A549 (cell line): ENCODE results near the gene EML4.

ENCODE experiments used
- HMGXB4 ChIP-seq: fragments of 250-450 bp; sonication (Bioruptor Pico); IDR thresholded peaks from 2 replicates; pipeline ENCODE4 v1.5.0; 2021; ENCODE audit warnings: mild to moderate bottlenecking, moderate library complexity, borderline replicate concordance
- TF ChIP-seq, protein P1 (sequence below): fragments of 200-600 bp; sonication (generic); IDR thresholded peaks from 2 replicates; pipeline ENCODE4 v1.6.1; 2016; ENCODE audit warnings: antibody characterized with exemption, mild to moderate bottlenecking, moderate library complexity
- TF ChIP-seq, protein P2 (sequence below): fragments of >200 bp; sonication (Bioruptor Twin); formaldehyde crosslinking; IDR thresholded peaks from 3 replicates; pipeline ENCODE4 v1.5.1; 2016

- no peak for TF ChIP-seq HMGXB4 (CRISPR knock-in tag)
- TF ChIP-seq, protein P1, sequence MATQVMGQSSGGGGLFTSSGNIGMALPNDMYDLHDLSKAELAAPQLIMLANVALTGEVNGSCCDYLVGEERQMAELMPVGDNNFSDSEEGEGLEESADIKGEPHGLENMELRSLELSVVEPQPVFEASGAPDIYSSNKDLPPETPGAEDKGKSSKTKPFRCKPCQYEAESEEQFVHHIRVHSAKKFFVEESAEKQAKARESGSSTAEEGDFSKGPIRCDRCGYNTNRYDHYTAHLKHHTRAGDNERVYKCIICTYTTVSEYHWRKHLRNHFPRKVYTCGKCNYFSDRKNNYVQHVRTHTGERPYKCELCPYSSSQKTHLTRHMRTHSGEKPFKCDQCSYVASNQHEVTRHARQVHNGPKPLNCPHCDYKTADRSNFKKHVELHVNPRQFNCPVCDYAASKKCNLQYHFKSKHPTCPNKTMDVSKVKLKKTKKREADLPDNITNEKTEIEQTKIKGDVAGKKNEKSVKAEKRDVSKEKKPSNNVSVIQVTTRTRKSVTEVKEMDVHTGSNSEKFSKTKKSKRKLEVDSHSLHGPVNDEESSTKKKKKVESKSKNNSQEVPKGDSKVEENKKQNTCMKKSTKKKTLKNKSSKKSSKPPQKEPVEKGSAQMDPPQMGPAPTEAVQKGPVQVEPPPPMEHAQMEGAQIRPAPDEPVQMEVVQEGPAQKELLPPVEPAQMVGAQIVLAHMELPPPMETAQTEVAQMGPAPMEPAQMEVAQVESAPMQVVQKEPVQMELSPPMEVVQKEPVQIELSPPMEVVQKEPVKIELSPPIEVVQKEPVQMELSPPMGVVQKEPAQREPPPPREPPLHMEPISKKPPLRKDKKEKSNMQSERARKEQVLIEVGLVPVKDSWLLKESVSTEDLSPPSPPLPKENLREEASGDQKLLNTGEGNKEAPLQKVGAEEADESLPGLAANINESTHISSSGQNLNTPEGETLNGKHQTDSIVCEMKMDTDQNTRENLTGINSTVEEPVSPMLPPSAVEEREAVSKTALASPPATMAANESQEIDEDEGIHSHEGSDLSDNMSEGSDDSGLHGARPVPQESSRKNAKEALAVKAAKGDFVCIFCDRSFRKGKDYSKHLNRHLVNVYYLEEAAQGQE = no peak
- TF ChIP-seq, protein P2, sequence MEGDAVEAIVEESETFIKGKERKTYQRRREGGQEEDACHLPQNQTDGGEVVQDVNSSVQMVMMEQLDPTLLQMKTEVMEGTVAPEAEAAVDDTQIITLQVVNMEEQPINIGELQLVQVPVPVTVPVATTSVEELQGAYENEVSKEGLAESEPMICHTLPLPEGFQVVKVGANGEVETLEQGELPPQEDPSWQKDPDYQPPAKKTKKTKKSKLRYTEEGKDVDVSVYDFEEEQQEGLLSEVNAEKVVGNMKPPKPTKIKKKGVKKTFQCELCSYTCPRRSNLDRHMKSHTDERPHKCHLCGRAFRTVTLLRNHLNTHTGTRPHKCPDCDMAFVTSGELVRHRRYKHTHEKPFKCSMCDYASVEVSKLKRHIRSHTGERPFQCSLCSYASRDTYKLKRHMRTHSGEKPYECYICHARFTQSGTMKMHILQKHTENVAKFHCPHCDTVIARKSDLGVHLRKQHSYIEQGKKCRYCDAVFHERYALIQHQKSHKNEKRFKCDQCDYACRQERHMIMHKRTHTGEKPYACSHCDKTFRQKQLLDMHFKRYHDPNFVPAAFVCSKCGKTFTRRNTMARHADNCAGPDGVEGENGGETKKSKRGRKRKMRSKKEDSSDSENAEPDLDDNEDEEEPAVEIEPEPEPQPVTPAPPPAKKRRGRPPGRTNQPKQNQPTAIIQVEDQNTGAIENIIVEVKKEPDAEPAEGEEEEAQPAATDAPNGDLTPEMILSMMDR = no peak
Observed at GRCh38 chr2:42136782-42137124, 32.4 kb upstream of the EML4 start.
